LNCaP clone FGC (cell line): Measurements from ENCODE around the gene TMEM165.

Source experiments
- DNase-seq: peaks from one replicate; pipeline ENCODE4 v3.0.0-alpha.2; 2011; ENCODE audit warnings: low read depth
- H3K4me3 ChIP-seq: 2 replicates; pipeline ENCODE4 v1.5.1; 2011; ENCODE audit warnings: mild to moderate bottlenecking, low read depth, low read length, control low read depth
- TF ChIP-seq, protein P1 (sequence below): IDR thresholded peaks from 2 replicates; pipeline ENCODE4 v1.5.1; 2012; ENCODE audit warnings: mild to moderate bottlenecking; ENCODE audit not compliant: control insufficient read depth, insufficient read depth; ENCODE audit errors: extremely low read depth

Gene TMEM165

GRCh38 chr4:55447108-55447708 lies 51.5 kb downstream of the TMEM165 start:
- TF ChIP-seq, protein P1, sequence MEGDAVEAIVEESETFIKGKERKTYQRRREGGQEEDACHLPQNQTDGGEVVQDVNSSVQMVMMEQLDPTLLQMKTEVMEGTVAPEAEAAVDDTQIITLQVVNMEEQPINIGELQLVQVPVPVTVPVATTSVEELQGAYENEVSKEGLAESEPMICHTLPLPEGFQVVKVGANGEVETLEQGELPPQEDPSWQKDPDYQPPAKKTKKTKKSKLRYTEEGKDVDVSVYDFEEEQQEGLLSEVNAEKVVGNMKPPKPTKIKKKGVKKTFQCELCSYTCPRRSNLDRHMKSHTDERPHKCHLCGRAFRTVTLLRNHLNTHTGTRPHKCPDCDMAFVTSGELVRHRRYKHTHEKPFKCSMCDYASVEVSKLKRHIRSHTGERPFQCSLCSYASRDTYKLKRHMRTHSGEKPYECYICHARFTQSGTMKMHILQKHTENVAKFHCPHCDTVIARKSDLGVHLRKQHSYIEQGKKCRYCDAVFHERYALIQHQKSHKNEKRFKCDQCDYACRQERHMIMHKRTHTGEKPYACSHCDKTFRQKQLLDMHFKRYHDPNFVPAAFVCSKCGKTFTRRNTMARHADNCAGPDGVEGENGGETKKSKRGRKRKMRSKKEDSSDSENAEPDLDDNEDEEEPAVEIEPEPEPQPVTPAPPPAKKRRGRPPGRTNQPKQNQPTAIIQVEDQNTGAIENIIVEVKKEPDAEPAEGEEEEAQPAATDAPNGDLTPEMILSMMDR, result no peak
- H3K4me3 ChIP-seq, result no peak overlapping the region
- no peak for DNase-seq

DNA sequence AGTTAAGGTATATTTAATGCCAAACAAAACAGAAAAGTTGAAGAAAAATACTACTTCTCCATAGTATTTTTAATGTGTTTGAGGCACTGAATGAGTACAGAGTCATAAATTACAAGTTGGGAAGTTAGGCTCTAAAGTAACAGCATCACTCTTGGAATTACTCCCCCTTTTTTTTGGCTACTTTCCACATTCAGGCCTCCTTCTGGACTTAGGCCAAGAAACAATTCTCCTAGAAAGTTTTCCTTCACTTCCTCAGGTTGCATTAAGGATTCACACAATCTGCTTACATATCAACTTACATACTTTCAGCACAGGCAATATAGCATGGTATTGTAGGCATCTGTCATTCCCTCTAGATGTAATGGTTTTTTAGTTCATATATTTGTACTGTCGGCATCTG lies 52.1 kb downstream of the TMEM165 start:
- DNase-seq, result no peak
- H3K4me3 ChIP-seq, result no peak overlapping the region
- TF ChIP-seq, protein P1, result no peak

- H3K4me3 ChIP-seq, result no peak overlapping the region
- TF ChIP-seq, protein P1, result no peak
- DNase-seq, result no peak
These were observed 54.8 kb downstream of the TMEM165 start for GRCh38 chr4:55450566-55450965.

DNA sequence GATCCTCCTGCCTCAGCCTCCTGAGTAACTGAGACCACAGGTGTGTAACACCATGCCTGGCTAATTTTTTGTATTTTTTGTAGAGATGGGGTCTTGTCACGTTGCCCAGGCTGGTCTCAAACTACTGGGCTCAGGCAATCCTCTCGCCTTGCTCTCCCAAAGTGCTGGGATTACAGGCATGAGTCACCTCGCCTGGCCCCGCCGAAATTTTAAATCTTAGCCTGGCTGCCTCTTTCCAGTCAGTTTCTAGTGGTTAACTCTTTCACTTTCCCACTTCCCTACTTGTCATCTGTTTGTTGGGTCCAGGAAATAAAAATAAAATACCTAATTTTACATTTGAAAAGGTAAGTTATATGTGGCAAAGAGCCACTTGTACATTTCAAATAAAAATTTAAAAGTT lies 62.4 kb downstream of the TMEM165 start:
- H3K4me3 ChIP-seq, result no peak overlapping the region
- TF ChIP-seq, protein P1, result no peak
- no peak for DNase-seq

DNA sequence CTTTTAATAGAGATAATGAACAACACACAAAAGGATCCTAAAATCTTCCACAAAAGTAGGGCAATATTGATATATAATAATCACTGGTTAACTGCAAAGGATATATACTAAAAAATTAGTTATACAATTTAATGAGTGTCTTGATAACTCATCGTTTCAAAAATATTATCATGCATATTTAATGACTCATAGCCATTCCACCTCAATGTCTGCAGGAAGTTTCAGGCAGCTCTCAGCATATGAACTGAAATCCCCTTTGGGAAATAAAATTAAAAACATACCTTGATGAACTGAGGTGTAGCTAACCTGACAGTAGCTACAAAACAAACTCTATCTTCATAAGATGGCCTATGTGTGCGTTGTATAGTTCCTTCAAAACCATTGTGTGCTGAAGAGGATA lies 62.9 kb downstream of the TMEM165 start:
- TF ChIP-seq, protein P1, result no peak
- H3K4me3 ChIP-seq, result no peak overlapping the region
- no peak for DNase-seq

DNA sequence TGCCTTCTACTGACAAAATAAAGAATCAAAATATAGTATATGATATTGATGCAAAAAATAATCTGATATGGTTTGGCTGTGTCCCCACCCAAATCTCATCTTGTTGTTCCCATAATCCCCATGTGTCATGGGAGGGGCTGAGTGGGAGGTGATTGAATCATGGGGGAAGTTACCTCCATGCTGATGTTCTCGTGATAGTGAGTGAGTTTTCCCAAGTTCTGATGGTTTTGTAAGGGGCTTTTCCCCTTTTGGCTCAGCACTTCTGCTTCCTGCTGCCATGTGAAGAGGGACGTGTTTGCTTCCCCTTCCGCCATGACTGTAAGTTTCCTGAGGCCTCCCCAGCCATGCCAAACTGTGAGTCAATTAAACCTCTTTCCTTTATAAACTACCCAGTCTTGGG lies 70.2 kb downstream of the TMEM165 start:
- no peak for DNase-seq
- H3K4me3 ChIP-seq, result no peak overlapping the region
- TF ChIP-seq, protein P1, result no peak

- no peak overlapping the region for H3K4me3 ChIP-seq
- TF ChIP-seq, protein P1, result no peak
- peak; percentile 15 for DNase-seq
These were observed 73.0 kb downstream of the TMEM165 start for GRCh38 chr4:55468724-55469123.
